IMR-90 (cell line): ENCODE results near the gene FRMD6. TPM values are rescaled to one million over a fixed set of nuclear protein-coding genes. Genes with fewer than 3 reads are reported as not detected.
A peak's percentile ranks its signal among the peaks of the same experiment; 100 is the strongest.

Source experiments
- ATAC-seq: fragments of 200-7000 bp; cut with Tn5 transposase; 2 replicates; pipeline ENCODE4 v1.9.1; 2020; ENCODE audit warnings: low read depth, mild to moderate bottlenecking, moderate library complexity
- BruUV-seq: library from RNA; stranded (reverse); fragments of 400-500 nt; replicated peaks from 2 replicates; lab custom pipeline; 2021; lab: Mats Ljungman, UMichigan
- CTCF ChIA-PET: fragments of 300-600 bp; formaldehyde crosslinking; extraction: SDS; loops from one replicate; lab custom pipeline; 2021; ENCODE audit warnings: antibody characterized with exemption; lab: Yijun Ruan, JAX
- POLR2A ChIA-PET: fragments of 300-600 bp; sonication (Branson Sonifier 250); formaldehyde crosslinking; loops from one replicate; lab custom pipeline; 2022; ENCODE audit warnings: antibody characterized with exemption; ENCODE audit not compliant: unreplicated experiment; lab: Charles Lee
- DNase-seq: peaks from one replicate; pipeline ENCODE4 v3.0.0; 2013
- H2AFZ ChIP-seq: replicated peaks from 2 replicates; pipeline ENCODE3; 2013; ENCODE audit warnings: low read length, mild to moderate bottlenecking; ENCODE audit not compliant: poor library complexity
- H2AK5ac ChIP-seq: 2 replicates; pipeline ENCODE4 v1.6.1; 2013; ENCODE audit warnings: low read depth, low read length, inconsistent platforms
- H2AK9ac ChIP-seq: replicated peaks from 2 replicates; pipeline ENCODE3; 2013; ENCODE audit warnings: mild to moderate bottlenecking, low read depth, low read length, moderate library complexity; ENCODE audit not compliant: poor library complexity
- H2BK120ac ChIP-seq: 2 replicates; pipeline ENCODE4 v1.6.1; 2013; ENCODE audit warnings: low read depth, low read length, inconsistent platforms
- H2BK15ac ChIP-seq: 3 replicates; pipeline ENCODE4 v1.6.1; 2013; ENCODE audit warnings: low read depth, low read length, inconsistent platforms
- H2BK20ac ChIP-seq: 2 replicates; pipeline ENCODE4 v1.6.1; 2013; ENCODE audit warnings: low read depth, mild to moderate bottlenecking, inconsistent platforms, low read length, moderate library complexity
- H2BK5ac ChIP-seq: 2 replicates; pipeline ENCODE4 v1.6.1; 2013; ENCODE audit warnings: mild to moderate bottlenecking, low read depth, low read length, inconsistent platforms; ENCODE audit not compliant: poor library complexity, severe bottlenecking
- H3K14ac ChIP-seq: replicated peaks from 2 replicates; pipeline ENCODE4 v1.6.1; 2013; ENCODE audit warnings: low read depth, low read length, inconsistent platforms
- H3K18ac ChIP-seq: 2 replicates; pipeline ENCODE4 v1.6.1; 2013; ENCODE audit warnings: low read depth, low read length, control low read depth
- H3K23ac ChIP-seq: 2 replicates; pipeline ENCODE4 v1.6.1; 2013; ENCODE audit warnings: low read depth, low read length, inconsistent platforms
- H3K27ac ChIP-seq: 2 replicates; pipeline ENCODE4 v1.5.1; 2013; ENCODE audit warnings: mild to moderate bottlenecking, control low read depth, low read length; ENCODE audit not compliant: insufficient read depth
- H3K27me3 ChIP-seq: 2 replicates; pipeline ENCODE4 v1.6.1; 2013; ENCODE audit warnings: low read length; ENCODE audit not compliant: control insufficient read depth, insufficient read depth
- H3K36me3 ChIP-seq: 2 replicates; pipeline ENCODE4 v1.6.1; 2013; ENCODE audit warnings: low read length, mixed read lengths; ENCODE audit not compliant: control insufficient read depth, insufficient read depth
- H3K4ac ChIP-seq: 2 replicates; pipeline ENCODE4 v1.6.1; 2013; ENCODE audit warnings: low read depth, low read length, inconsistent platforms
- H3K4me1 ChIP-seq: 2 replicates; pipeline ENCODE4 v1.6.1; 2013; ENCODE audit warnings: low read length, mixed read lengths; ENCODE audit not compliant: control insufficient read depth, insufficient read depth
- H3K4me2 ChIP-seq: 2 replicates; pipeline ENCODE4 v1.6.1; 2013; ENCODE audit warnings: low read depth, mild to moderate bottlenecking, control low read depth, low read length, moderate library complexity
- H3K4me3 ChIP-seq: 2 replicates; pipeline ENCODE4 v1.5.1; 2013; ENCODE audit warnings: low read depth, mild to moderate bottlenecking, control low read depth, low read length, moderate library complexity; ENCODE audit not compliant: insufficient read depth
- H3K56ac ChIP-seq: 2 replicates; pipeline ENCODE4 v1.6.1; 2013; ENCODE audit warnings: low read length, inconsistent platforms; ENCODE audit not compliant: insufficient read depth; ENCODE audit errors: extremely low read depth
- H3K79me1 ChIP-seq, 2 experiments: 2 replicates each; pipeline ENCODE4 v1.6.1; 2013; ENCODE audit warnings: low read length in 2 of 2, inconsistent platforms in 1 of 2, low read depth in 1 of 2
- H3K9ac ChIP-seq: 2 replicates; pipeline ENCODE4 v1.6.1; 2013; ENCODE audit warnings: low read depth, low read length, control low read depth
- H3K9me1 ChIP-seq: 2 replicates; pipeline ENCODE4 v1.6.1; 2013; ENCODE audit warnings: low read length, inconsistent platforms; ENCODE audit not compliant: insufficient read depth
- H3K9me3 ChIP-seq: 2 replicates; pipeline ENCODE4 v1.6.1; 2013; ENCODE audit warnings: low read length; ENCODE audit not compliant: control insufficient read depth, insufficient read depth
- H4K20me1 ChIP-seq: 2 replicates; pipeline ENCODE4 v1.6.1; 2013; ENCODE audit warnings: low read length, inconsistent platforms; ENCODE audit not compliant: insufficient read depth
- H4K5ac ChIP-seq: 2 replicates; pipeline ENCODE4 v1.6.1; 2013; ENCODE audit warnings: mild to moderate bottlenecking, low read depth, low read length, control low read depth
- H4K8ac ChIP-seq, 2 experiments: 2 replicates each; pipeline ENCODE4 v1.6.1; 2013; ENCODE audit warnings: low read depth in 2 of 2, low read length in 2 of 2, control low read depth in 1 of 2, inconsistent platforms in 1 of 2
- H4K91ac ChIP-seq: 2 replicates; pipeline ENCODE4 v1.6.1; 2013; ENCODE audit warnings: low read depth, low read length, inconsistent platforms; ENCODE audit not compliant: insufficient read depth
- BHLHE40 ChIP-seq: fragments of 150-350 bp; IDR thresholded peaks from 2 replicates; pipeline ENCODE4 v1.6.1; 2016; ENCODE audit warnings: mild to moderate bottlenecking, low read depth, low read length
- CEBPB ChIP-seq: IDR thresholded peaks from 2 replicates; pipeline ENCODE4 v1.6.1; 2012; ENCODE audit warnings: low read depth, low read length, improper control_type of control experiment
- CHD1 ChIP-seq: IDR thresholded peaks from 2 replicates; pipeline ENCODE4 v1.6.1; 2012; ENCODE audit warnings: low read depth, low read length, improper control_type of control experiment
- FOS ChIP-seq: fragments of 150-350 bp; IDR thresholded peaks from 2 replicates; pipeline ENCODE4 v1.6.1; 2016; ENCODE audit warnings: low read depth, low read length
- MAFK ChIP-seq: IDR thresholded peaks from 2 replicates; pipeline ENCODE4 v1.6.1; 2012; ENCODE audit warnings: low read depth, low read length, improper control_type of control experiment
- MAZ ChIP-seq: IDR thresholded peaks from 2 replicates; pipeline ENCODE4 v1.6.1; 2012; ENCODE audit warnings: low read depth, mild to moderate bottlenecking, low read length, improper control_type of control experiment, moderate library complexity, borderline replicate concordance
- MXI1 ChIP-seq: IDR thresholded peaks from 2 replicates; pipeline ENCODE4 v1.6.1; 2012; ENCODE audit warnings: low read depth, mild to moderate bottlenecking, low read length, moderate library complexity, borderline replicate concordance
- NFE2L2 ChIP-seq: fragments of 150-350 bp; IDR thresholded peaks from 2 replicates; pipeline ENCODE4 v1.6.1; 2016; ENCODE audit warnings: low read depth, mild to moderate bottlenecking, low read length
- POLR2A ChIP-seq: IDR thresholded peaks from 2 replicates; pipeline ENCODE4 v1.6.1; 2012; ENCODE audit warnings: mild to moderate bottlenecking, low read depth, low read length
- RAD21 ChIP-seq: IDR thresholded peaks from 2 replicates; pipeline ENCODE4 v1.6.1; 2012; ENCODE audit warnings: low read length, improper control_type of control experiment
- RCOR1 ChIP-seq: IDR thresholded peaks from 2 replicates; pipeline ENCODE4 v1.6.1; 2012; ENCODE audit warnings: mild to moderate bottlenecking, low read length, improper control_type of control experiment; ENCODE audit not compliant: insufficient replicate concordance
- RFX5 ChIP-seq: IDR thresholded peaks from 2 replicates; pipeline ENCODE4 v1.8.0; 2012; ENCODE audit warnings: low read depth, mild to moderate bottlenecking, low read length, moderate library complexity
- SMC3 ChIP-seq: fragments of 150-350 bp; IDR thresholded peaks from 2 replicates; pipeline ENCODE4 v1.6.1; 2016; ENCODE audit warnings: low read depth, mild to moderate bottlenecking, antibody characterized with exemption, low read length, moderate library complexity
- WGBS, 2 experiments: methylation state at CpG; one replicate each; pipeline versions ENCODE4 v1.1.5 to v1.1.7; 2013; ENCODE audit warnings: missing lambda C conversion rate in 2 of 2; ENCODE audit not compliant: insufficient read length in 1 of 2; ENCODE audit errors: extremely low coverage in 2 of 2; 5-methylcytosine and 5-hydroxymethylcytosine counted together
- dilution Hi-C: fragments of 300-500 bp; cut with HindIII; formaldehyde crosslinking; loops from one replicate; pipeline ENCODE4 v1.14.3; 2018; ENCODE audit warnings: low sequenced_read_pairs; ENCODE audit not compliant: unreplicated experiment
- in situ Hi-C: fragments of 300-500 bp; cut with MboI; formaldehyde crosslinking; loops from 3 replicates; pipeline ENCODE4 v1.14.3; 2019; ENCODE audit warnings: low sequenced_read_pairs, inconsistent platforms, mixed read lengths
- intact Hi-C: fragments of 100-400 bp; cut with micrococcal nuclease; formaldehyde crosslinking; loops from 2 replicates; pipeline ENCODE4 v1.10.0; 2022
- polyA plus RNA-seq, 3 experiments: library from polyadenylated mRNA; depleted of rRNA; stranded (reverse); fragments of >200 nt; gene quantifications; 2 replicates each; pipeline ENCODE4 v1.2.3, GENCODE V29; 2012; ENCODE audit warnings: low replicate concordance in 1 of 3
- total RNA-seq: library from RNA; depleted of rRNA; stranded (reverse); fragments of >200 nt; gene quantifications from 2 replicates; pipeline ENCODE4 v1.2.3, GENCODE V29; 2012
- TF ChIP-seq, protein P1 (sequence below): fragments of 150-350 bp; IDR thresholded peaks from 2 replicates; pipeline ENCODE4 v1.6.1; 2016; ENCODE audit warnings: low read depth, mild to moderate bottlenecking, low read length, moderate library complexity, borderline replicate concordance
- TF ChIP-seq, protein P2 (sequence below): conservative IDR thresholded peaks from 2 replicates; pipeline ENCODE4 v1.5.1; 2012; ENCODE audit warnings: mild to moderate bottlenecking, low read depth, low read length, improper control_type of control experiment
- TF ChIP-seq, protein P3 (sequence below): fragments of 150-350 bp; IDR thresholded peaks from 2 replicates; pipeline ENCODE4 v1.6.1; 2017; ENCODE audit warnings: mild to moderate bottlenecking, antibody characterized with exemption, low read length, low read depth

The FRMD6 gene
- total and polyA plus RNA-seq, 2 of the 4 experiments (the other 2 are of a cell fraction) = 243 to 682 TPM

DNA sequence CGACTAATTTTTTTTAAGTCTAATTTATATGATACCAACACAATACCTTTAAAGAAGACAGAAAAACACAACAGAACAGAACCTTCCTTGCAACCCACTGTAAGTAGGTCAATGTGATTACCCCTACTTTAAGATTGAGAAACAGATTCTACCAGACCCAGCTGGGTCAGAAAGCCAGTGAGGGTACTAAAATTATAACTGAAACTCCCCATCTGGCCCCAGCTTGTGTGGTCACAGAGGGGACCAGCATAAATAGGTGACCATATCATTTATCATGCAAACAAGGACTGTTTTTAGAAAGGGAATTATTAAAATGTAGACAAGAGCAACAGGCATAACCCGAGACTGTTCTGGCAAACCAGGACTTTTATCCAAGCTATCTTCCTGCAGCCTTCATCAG is 30.1 kb upstream of the FRMD6 start:
- no peak overlapping the region for H2BK20ac ChIP-seq
- WGBS, 2 experiments = no CpG with 5 or more reads among the region's 2 CpGs
- H3K23ac ChIP-seq = no peak overlapping the region
- no peaks in the 10 kb centered on the region for H3K27me3 ChIP-seq
- POLR2A ChIA-PET = no interaction called here
- peaks cover 7% of the 10 kb centered on the region; the same call in 1 of the 2 replicates for H3K9me1 ChIP-seq
- no peak overlapping the region for H2BK15ac ChIP-seq
- CTCF ChIA-PET = interaction anchor here (0.5 to 1.3 kb wide), 2 partner anchors 21 to 106 kb away, joined by 3 to 4 read pairs; no protein-coding TSS in a partner anchor
- H2AK9ac ChIP-seq = no peak overlapping the region
- no peak overlapping the region for H3K4ac ChIP-seq
- H2AFZ ChIP-seq = no peak overlapping the region
- H3K9me3 ChIP-seq = no peaks in the 10 kb centered on the region
- dilution Hi-C loops (no loop called here), intact Hi-C loops (no loop called here), in situ Hi-C loops (no loop called here)
- H3K36me3 ChIP-seq = no peaks in the 10 kb centered on the region
- H4K5ac ChIP-seq = no peak overlapping the region
- DNase-seq (no peak), ATAC-seq (no peak)
- no peak for TF ChIP-seq BHLHE40
- TF ChIP-seq FOS = no peak
- TF ChIP-seq RFX5 = no peak
- TF ChIP-seq RCOR1 = no peak
- TF ChIP-seq CHD1 = no peak
- TF ChIP-seq NFE2L2 = no peak
- TF ChIP-seq MXI1 = no peak
- no peak for TF ChIP-seq RAD21
- TF ChIP-seq, protein P1, sequence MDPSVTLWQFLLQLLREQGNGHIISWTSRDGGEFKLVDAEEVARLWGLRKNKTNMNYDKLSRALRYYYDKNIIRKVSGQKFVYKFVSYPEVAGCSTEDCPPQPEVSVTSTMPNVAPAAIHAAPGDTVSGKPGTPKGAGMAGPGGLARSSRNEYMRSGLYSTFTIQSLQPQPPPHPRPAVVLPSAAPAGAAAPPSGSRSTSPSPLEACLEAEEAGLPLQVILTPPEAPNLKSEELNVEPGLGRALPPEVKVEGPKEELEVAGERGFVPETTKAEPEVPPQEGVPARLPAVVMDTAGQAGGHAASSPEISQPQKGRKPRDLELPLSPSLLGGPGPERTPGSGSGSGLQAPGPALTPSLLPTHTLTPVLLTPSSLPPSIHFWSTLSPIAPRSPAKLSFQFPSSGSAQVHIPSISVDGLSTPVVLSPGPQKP = no peak
- TF ChIP-seq SMC3 = no peak
- TF ChIP-seq, protein P2, sequence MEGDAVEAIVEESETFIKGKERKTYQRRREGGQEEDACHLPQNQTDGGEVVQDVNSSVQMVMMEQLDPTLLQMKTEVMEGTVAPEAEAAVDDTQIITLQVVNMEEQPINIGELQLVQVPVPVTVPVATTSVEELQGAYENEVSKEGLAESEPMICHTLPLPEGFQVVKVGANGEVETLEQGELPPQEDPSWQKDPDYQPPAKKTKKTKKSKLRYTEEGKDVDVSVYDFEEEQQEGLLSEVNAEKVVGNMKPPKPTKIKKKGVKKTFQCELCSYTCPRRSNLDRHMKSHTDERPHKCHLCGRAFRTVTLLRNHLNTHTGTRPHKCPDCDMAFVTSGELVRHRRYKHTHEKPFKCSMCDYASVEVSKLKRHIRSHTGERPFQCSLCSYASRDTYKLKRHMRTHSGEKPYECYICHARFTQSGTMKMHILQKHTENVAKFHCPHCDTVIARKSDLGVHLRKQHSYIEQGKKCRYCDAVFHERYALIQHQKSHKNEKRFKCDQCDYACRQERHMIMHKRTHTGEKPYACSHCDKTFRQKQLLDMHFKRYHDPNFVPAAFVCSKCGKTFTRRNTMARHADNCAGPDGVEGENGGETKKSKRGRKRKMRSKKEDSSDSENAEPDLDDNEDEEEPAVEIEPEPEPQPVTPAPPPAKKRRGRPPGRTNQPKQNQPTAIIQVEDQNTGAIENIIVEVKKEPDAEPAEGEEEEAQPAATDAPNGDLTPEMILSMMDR = no peak
- TF ChIP-seq POLR2A = no peak
- TF ChIP-seq, protein P3, sequence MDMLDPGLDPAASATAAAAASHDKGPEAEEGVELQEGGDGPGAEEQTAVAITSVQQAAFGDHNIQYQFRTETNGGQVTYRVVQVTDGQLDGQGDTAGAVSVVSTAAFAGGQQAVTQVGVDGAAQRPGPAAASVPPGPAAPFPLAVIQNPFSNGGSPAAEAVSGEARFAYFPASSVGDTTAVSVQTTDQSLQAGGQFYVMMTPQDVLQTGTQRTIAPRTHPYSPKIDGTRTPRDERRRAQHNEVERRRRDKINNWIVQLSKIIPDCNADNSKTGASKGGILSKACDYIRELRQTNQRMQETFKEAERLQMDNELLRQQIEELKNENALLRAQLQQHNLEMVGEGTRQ = no peak
- TF ChIP-seq MAFK = no peak
- no peak for TF ChIP-seq CEBPB
- no peak for TF ChIP-seq MAZ
- no peak overlapping the region for H3K9ac ChIP-seq
- H2BK5ac ChIP-seq = no peak overlapping the region
- H3K4me2 ChIP-seq = no peak overlapping the region
- H4K8ac ChIP-seq = no peak overlapping the region
- H3K27ac ChIP-seq = no peak overlapping the region
- H3K14ac ChIP-seq = 0 out of 2 replicates have a peak overlapping the region, but pooled peaks have one; percentile 44
- H4K91ac ChIP-seq = no peak overlapping the region
- no peak overlapping the region for H3K4me3 ChIP-seq
- no peak overlapping the region for H3K56ac ChIP-seq
- H3K18ac ChIP-seq = no peak overlapping the region
- no peaks in the 10 kb centered on the region for H4K20me1 ChIP-seq
- H2BK120ac ChIP-seq = no peak overlapping the region
- BruUV-seq = no TSS peak
- peaks cover 5 to 6% of the 10 kb centered on the region in 2 experiments for H3K79me1 ChIP-seq
- no peak overlapping the region for H2AK5ac ChIP-seq
- H3K4me1 ChIP-seq = peaks cover 15% of the 10 kb centered on the region
